Caco-2 (cell line): ENCODE measurements around the gene PDHB. TPM values are rescaled to one million over a fixed set of nuclear protein-coding genes. Genes with fewer than 3 reads are reported as not detected.
"Not testable (repeated sequence)": the region's sequence is repeated elsewhere in the genome, so short reads cannot be mapped to it uniquely, and the experiment has no call there.

ENCODE experiments used
- BruUV-seq: library from RNA; stranded (reverse); fragments of 400-500 nt; replicated peaks from 2 replicates; lab custom pipeline; 2021; lab: Mats Ljungman, UMichigan
- CTCF ChIA-PET: fragments of 300-600 bp; sonication (Branson Sonifier 250); formaldehyde crosslinking; loops from one replicate; lab custom pipeline; 2022; ENCODE audit warnings: antibody characterized with exemption; lab: Charles Lee
- POLR2A ChIA-PET: fragments of 300-600 bp; sonication (Branson Sonifier 250); formaldehyde crosslinking; loops from one replicate; lab custom pipeline; 2022; ENCODE audit warnings: antibody characterized with exemption; lab: Charles Lee
- DNase-seq, 2 experiments: peaks; one replicate each; pipeline versions ENCODE4 v3.0.0 to v3.0.0-alpha.2; 2020 to 2022
- H3K27me3 ChIP-seq: replicated peaks from 2 replicates; pipeline ENCODE4 v1.6.0; 2011; ENCODE audit warnings: low read length; ENCODE audit not compliant: control insufficient read depth, insufficient read depth
- H3K36me3 ChIP-seq: 2 replicates; pipeline ENCODE4 v1.5.1; 2011; ENCODE audit warnings: low read length; ENCODE audit not compliant: control insufficient read depth, insufficient read depth
- H3K4me1 ChIP-seq: fragments of 250-450 bp; sonication (Bioruptor Pico); 2 replicates; pipeline ENCODE4 v1.5.1; 2020; ENCODE audit warnings: mild to moderate bottlenecking
- H3K4me3 ChIP-seq: 2 replicates; pipeline ENCODE4 v1.5.1; 2011; ENCODE audit warnings: low read depth, mild to moderate bottlenecking, control low read depth, low read length
- H3K9me3 ChIP-seq: fragments of 250-450 bp; sonication (Bioruptor Pico); 2 replicates; pipeline ENCODE4 v1.5.1; 2020; ENCODE audit warnings: mild to moderate bottlenecking, moderate library complexity
- H3K27ac Mint-ChIP-seq: one replicate; pipeline ENCODE4 v1.8.0; 2022; ENCODE audit warnings: mixed read lengths; ENCODE audit not compliant: unreplicated experiment
- H3K27me3 Mint-ChIP-seq: one replicate; pipeline ENCODE4 v1.8.0; 2022; ENCODE audit warnings: mixed read lengths; ENCODE audit not compliant: insufficient read depth, unreplicated experiment
- H3K36me3 Mint-ChIP-seq: one replicate; pipeline ENCODE4 v1.8.0; 2022; ENCODE audit warnings: mild to moderate bottlenecking, mixed read lengths; ENCODE audit not compliant: insufficient read depth, unreplicated experiment
- H3K4me1 Mint-ChIP-seq: one replicate; pipeline ENCODE4 v1.8.0; 2022; ENCODE audit warnings: low read depth, mixed read lengths; ENCODE audit not compliant: unreplicated experiment
- H3K4me3 Mint-ChIP-seq: one replicate; pipeline ENCODE4 v1.8.0; 2022; ENCODE audit warnings: mild to moderate bottlenecking, moderate library complexity, mixed read lengths; ENCODE audit not compliant: unreplicated experiment
- H3K9me3 Mint-ChIP-seq: one replicate; pipeline ENCODE4 v1.8.0; 2022; ENCODE audit warnings: mixed read lengths; ENCODE audit not compliant: unreplicated experiment
- CTCF ChIP-seq, 2 experiments: fragments of 200-600 bp in 1 of 2; IDR thresholded peaks; 1 replicate in 1 of 2; 2 replicates in 1 of 2; pipeline versions ENCODE4 v1.5.1 to v1.8.0; 2011 to 2022; ENCODE audit warnings: antibody characterized with exemption in 1 of 2, control low read depth in 1 of 2, inconsistent platforms in 1 of 2, low read depth in 1 of 2, low read length in 1 of 2, mild to moderate bottlenecking in 1 of 2, moderate library complexity in 1 of 2; ENCODE audit not compliant: insufficient read depth in 1 of 2, severe bottlenecking in 1 of 2, unreplicated experiment in 1 of 2
- intact Hi-C: fragments of 100-400 bp; cut with micrococcal nuclease; formaldehyde crosslinking; loops from one replicate; pipeline ENCODE4 v1.10.0; 2022; ENCODE audit not compliant: unreplicated experiment
- total RNA-seq: library from RNA; stranded (reverse); gene quantifications from 2 replicates; pipeline ENCODE4 v1.2.3, GENCODE V29; 2022

Gene PDHB
- total RNA-seq, 1 experiment from 2014 or later = 89.8 TPM

GRCh38 chr3:58459160-58459559, 25.5 kb upstream of the PDHB start:
- H3K27me3 Mint-ChIP-seq = no peaks in the 10 kb centered on the region
- H3K36me3 Mint-ChIP-seq = no peaks in the 10 kb centered on the region
- no peak overlapping the region for H3K4me3 ChIP-seq
- no peak for TF ChIP-seq CTCF (IDR thresholded peaks at IDR 0.05; ENCODE audit: insufficient read depth in 1 of 2, low read depth in 1 of 2, low read length in 1 of 2, severe bottlenecking in 1 of 2, unreplicated experiment in 1 of 2)
- no peaks in the 10 kb centered on the region for H3K4me1 Mint-ChIP-seq
- no peak for DNase-seq
- H3K4me3 Mint-ChIP-seq = no peak overlapping the region
- H3K9me3 Mint-ChIP-seq = peaks cover 10% of the 10 kb centered on the region
- BruUV-seq = no TSS peak
- CTCF ChIA-PET = no interaction called here
- H3K27ac Mint-ChIP-seq = no peak overlapping the region
- no peaks in the 10 kb centered on the region for H3K27me3 ChIP-seq
- H3K9me3 ChIP-seq = peaks cover 3% of the 10 kb centered on the region
- intact Hi-C loops = no loop called here
- POLR2A ChIA-PET = no interaction called here
- peaks cover 11% of the 10 kb centered on the region for H3K4me1 ChIP-seq
- H3K36me3 ChIP-seq = no peaks in the 10 kb centered on the region

- H3K4me1 Mint-ChIP-seq = no peaks in the 10 kb centered on the region
- intact Hi-C loops = loop anchor here (2.0 kb wide), 1 partner anchor 17 kb away; no protein-coding TSS in a partner anchor
- Histone ChIP-seq H3K4me1 (peaks cover 7% of the 10 kb centered on the region; the same call in 1 of the 2 replicates), H3K27me3 (no peaks in the 10 kb centered on the region), H3K36me3 (no peaks in the 10 kb centered on the region), H3K9me3 (peaks cover 3% of the 10 kb centered on the region), H3K4me3 (no peak overlapping the region)
- POLR2A ChIA-PET = no interaction called here
- no peak for TF ChIP-seq CTCF (IDR thresholded peaks at IDR 0.05; ENCODE audit: insufficient read depth in 1 of 2, low read depth in 1 of 2, low read length in 1 of 2, severe bottlenecking in 1 of 2, unreplicated experiment in 1 of 2)
- H3K4me3 Mint-ChIP-seq = no peak overlapping the region
- CTCF ChIA-PET = interaction anchor here (1.4 kb wide), 1 partner anchor 12 kb away, joined by 4 read pairs; no protein-coding TSS in a partner anchor
- no peaks in the 10 kb centered on the region for H3K27me3 Mint-ChIP-seq
- no TSS peak for BruUV-seq
- DNase-seq = peak; percentile 29 to 36
- H3K36me3 Mint-ChIP-seq = no peaks in the 10 kb centered on the region
- no peak overlapping the region for H3K27ac Mint-ChIP-seq
- H3K9me3 Mint-ChIP-seq = peaks cover 26% of the 10 kb centered on the region
Measured at GRCh38 chr3:58452176-58452575, 18.5 kb upstream of the PDHB start.

DNA sequence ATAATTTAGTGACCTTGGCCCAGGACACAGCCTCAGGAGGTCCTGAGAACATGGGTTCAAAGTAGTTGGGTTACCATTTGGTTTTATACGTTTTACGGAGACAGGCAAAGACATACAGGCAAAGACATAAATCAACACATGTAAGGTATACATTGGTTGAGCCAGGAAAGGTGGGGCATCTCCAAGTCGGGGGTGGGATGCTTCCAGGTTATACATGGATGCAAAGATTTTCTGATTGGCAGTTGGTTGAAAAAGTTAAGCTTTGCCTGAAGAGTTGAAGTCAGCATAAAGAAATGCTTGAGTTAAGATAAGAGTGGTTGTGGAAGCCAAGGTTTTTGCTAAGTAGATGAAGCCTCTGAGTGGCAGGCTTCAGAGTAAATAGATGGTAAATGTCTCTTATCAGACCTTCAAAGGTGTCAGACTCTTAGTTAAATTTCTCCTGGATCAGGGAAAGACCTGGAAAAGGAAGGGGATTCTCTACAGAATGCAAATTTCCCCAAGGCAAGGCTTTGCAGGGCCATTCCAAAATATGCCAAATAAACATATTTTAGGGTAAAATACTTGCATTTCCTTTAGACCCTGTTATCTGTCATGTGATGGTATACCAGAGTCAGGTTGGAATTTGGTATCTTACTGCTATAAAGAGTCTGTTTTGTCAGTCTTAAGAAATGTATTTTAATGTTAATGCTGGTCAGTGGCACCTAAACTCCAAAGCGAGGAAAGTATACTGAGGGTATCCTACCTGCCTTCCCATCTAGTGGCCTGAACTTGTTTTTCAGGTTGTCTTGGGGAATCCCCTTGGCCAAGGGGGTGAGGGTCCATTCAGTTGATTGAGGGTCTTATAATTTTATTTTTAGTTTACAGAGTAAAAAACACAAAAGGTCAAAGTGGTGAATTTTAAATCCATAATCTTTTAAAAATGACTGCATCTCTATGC, 8.2 kb upstream of the PDHB start:
- H3K27me3 ChIP-seq = no peaks in the 10 kb centered on the region
- no peaks in the 10 kb centered on the region for H3K9me3 ChIP-seq
- H3K36me3 ChIP-seq = no peaks in the 10 kb centered on the region
- no peak for DNase-seq
- H3K27ac Mint-ChIP-seq = no peak overlapping the region
- no peaks in the 10 kb centered on the region for H3K9me3 Mint-ChIP-seq
- no peak overlapping the region for H3K4me3 ChIP-seq
- ChIA-PET CTCF (no interaction called here), POLR2A (no interaction called here)
- H3K4me1 ChIP-seq = peaks cover 9% of the 10 kb centered on the region; the same call in 1 of the 2 replicates
- H3K4me3 Mint-ChIP-seq = no peak overlapping the region
- no peak for TF ChIP-seq CTCF (IDR thresholded peaks at IDR 0.05; ENCODE audit: insufficient read depth in 1 of 2, low read depth in 1 of 2, low read length in 1 of 2, severe bottlenecking in 1 of 2, unreplicated experiment in 1 of 2)
- H3K27me3 Mint-ChIP-seq = no peaks in the 10 kb centered on the region
- no TSS peak for BruUV-seq
- peaks cover 6% of the 10 kb centered on the region for H3K4me1 Mint-ChIP-seq
- intact Hi-C loops = no loop called here
- no peaks in the 10 kb centered on the region for H3K36me3 Mint-ChIP-seq

DNA sequence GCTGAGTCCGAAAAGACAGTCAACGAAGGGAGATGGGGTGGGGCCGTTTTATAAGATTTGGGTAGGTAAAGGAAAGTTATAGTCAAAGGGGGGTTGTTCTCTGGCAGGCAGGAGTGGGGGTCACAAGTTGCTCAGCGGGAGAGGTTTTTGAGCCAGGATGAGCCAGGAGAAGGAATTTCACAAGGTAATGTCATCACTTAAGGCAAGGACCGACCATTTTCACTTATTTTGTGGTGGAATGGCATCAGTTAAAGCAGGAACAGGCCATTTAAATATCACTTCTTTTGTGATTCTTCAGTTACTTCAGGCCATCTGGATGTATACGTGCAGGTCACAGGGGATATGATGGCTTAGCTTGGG, 7.3 kb upstream of the PDHB start:
- H3K9me3 ChIP-seq, H3K27me3 Mint-ChIP-seq, H3K4me3 Mint-ChIP-seq, intact Hi-C loops, H3K4me1 ChIP-seq, H3K4me1 Mint-ChIP-seq, POLR2A ChIA-PET, DNase-seq, CTCF ChIA-PET, BruUV-seq, H3K36me3 ChIP-seq, H3K4me3 ChIP-seq, H3K9me3 Mint-ChIP-seq, H3K27me3 ChIP-seq, H3K36me3 Mint-ChIP-seq: not testable (repeated sequence)
- H3K27ac Mint-ChIP-seq = peak overlapping the region; percentile 33

- H3K36me3 Mint-ChIP-seq, H3K9me3 ChIP-seq, H3K36me3 ChIP-seq, BruUV-seq, H3K27me3 ChIP-seq, H3K4me3 Mint-ChIP-seq, DNase-seq, H3K27ac Mint-ChIP-seq, intact Hi-C loops, H3K9me3 Mint-ChIP-seq, H3K4me3 ChIP-seq, POLR2A ChIA-PET, H3K27me3 Mint-ChIP-seq: not testable (repeated sequence)
- peaks cover 30% of the 10 kb centered on the region for H3K4me1 ChIP-seq
- peaks cover 21% of the 10 kb centered on the region for H3K4me1 Mint-ChIP-seq
- CTCF ChIA-PET = interaction anchor here (0.6 kb wide), 1 partner anchor 329 kb away, joined by 3 read pairs; no protein-coding TSS in a partner anchor
Measured at GRCh38 chr3:58437276-58437675, 3.6 kb upstream of the PDHB start.
